ENCODE results near the gene TAS2R60. TPM values are rescaled to one million over a fixed set of nuclear protein-coding genes. Genes with fewer than 3 reads are reported as not detected.

The TAS2R60 gene
- total and polyA plus RNA-seq, 9 of the 15 experiments (the other 6 are each of a cell fraction or from before 2014, with no cell fraction given), result 0.08 TPM; not detected in 8

DNA sequence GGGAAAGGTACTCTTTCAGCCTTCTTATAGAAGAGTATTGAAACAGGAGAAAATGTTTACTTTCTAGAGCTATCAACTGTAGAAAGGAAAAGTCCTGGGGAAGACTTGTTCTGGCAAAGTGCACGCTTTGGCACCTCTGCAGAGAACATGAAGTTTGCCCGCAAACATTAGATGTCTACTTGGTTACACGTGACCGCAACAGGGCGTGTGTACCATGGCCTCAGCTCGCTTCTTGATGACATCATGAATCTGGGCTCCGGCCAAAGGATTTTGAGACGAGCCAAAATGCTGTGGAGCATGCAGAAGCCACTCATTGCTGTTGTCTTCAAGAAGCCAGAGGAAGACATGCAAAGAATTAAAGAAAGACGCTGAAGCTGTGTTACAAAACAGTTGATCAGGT, 8.6 kb upstream of the TAS2R60 start (continued):
- TF ChIP-seq, protein P1, sequence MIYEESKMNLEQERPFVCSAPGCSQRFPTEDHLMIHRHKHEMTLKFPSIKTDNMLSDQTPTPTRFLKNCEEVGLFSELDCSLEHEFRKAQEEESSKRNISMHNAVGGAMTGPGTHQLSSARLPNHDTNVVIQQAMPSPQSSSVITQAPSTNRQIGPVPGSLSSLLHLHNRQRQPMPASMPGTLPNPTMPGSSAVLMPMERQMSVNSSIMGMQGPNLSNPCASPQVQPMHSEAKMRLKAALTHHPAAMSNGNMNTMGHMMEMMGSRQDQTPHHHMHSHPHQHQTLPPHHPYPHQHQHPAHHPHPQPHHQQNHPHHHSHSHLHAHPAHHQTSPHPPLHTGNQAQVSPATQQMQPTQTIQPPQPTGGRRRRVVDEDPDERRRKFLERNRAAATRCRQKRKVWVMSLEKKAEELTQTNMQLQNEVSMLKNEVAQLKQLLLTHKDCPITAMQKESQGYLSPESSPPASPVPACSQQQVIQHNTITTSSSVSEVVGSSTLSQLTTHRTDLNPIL (CRISPR knock-in tag; IDR thresholded peaks at IDR 0.05), result no peak
- TF ChIP-seq, protein P2, sequence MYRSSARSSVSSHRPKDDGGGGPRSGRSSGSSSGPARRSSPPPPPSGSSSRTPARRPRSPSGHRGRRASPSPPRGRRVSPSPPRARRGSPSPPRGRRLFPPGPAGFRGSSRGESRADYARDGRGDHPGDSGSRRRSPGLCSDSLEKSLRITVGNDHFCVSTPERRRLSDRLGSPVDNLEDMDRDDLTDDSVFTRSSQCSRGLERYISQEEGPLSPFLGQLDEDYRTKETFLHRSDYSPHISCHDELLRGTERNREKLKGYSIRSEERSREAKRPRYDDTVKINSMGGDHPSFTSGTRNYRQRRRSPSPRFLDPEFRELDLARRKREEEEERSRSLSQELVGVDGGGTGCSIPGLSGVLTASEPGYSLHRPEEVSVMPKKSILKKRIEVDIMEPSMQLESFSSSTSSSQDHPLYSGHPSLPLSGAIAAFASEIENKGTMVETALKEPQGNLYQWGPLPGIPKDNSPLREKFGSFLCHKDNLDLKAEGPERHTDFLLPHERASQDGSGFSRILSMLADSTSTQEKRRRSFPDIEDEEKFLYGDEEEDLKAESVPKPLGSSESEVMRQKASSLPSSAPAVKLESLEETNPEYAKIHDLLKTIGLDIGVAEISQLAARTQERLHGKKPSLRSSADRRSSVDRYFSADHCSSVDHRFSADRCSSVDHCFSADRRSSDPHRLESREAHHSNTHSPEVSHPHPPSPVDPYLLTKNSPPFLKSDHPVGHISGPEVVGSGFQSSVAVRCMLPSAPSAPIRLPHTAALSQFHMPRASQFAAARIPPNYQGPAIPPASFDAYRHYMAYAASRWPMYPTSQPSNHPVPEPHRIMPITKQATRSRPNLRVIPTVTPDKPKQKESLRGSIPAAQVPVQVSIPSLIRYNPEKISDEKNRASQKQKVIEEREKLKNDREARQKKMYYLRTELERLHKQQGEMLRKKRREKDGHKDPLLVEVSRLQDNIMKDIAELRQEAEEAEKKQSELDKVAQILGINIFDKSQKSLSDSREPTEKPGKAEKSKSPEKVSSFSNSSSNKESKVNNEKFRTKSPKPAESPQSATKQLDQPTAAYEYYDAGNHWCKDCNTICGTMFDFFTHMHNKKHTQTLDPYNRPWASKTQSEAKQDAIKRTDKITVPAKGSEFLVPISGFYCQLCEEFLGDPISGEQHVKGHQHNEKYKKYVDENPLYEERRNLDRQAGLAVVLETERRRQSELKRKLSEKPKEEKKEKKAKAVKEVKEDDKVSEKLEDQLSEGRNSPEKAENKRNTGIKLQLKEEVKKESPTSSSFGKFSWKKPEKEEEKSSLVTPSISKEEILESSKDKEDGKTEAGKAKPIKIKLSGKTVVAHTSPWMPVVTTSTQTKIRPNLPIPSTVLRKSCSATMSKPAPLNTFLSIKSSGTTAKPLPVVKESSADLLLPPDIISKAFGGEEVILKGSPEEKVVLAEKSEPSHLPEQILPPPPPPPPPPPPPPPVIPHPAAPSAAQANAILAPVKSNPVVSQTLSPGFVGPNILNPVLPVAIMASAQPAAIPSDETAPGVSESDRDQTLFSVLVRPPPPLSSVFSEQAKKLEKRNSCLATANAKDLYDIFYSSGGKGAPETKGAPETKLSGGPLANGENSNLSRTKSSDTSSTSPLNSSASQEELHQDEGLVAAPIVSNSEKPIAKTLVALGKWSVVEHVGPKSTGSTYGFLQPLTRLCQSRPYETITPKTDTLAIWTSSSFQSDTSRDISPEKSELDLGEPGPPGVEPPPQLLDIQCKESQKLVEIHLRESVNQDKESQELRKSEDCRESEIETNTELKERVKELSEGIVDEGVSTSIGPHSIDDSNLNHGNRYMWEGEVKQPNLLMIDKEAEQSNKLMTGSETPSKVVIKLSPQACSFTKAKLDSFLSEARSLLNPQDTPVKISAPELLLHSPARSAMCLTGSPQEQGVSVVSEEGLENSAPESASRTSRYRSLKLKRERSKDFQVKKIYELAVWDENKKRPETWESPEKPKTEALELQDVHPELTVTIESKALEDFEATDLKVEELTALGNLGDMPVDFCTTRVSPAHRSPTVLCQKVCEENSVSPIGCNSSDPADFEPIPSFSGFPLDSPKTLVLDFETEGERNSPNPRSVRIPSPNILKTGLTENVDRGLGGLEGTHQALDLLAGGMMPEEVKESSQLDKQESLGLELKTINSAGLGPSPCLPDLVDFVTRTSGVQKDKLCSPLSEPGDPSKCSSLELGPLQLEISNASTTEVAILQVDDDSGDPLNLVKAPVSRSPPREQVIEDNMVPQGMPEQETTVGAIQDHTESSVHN (IDR thresholded peaks at IDR 0.05; ENCODE audit: borderline replicate concordance in 1 of 2, low read depth in 1 of 2), result no peak
- TF ChIP-seq ZNF311 (CRISPR knock-in tag; IDR thresholded peaks at IDR 0.05) (no peak), JUND (IDR thresholded peaks at IDR 0.05; ENCODE audit: borderline replicate concordance, low read depth, low read length) (peak; percentile 52; the same call in 1 of the 2 replicates), JUND (tag; IDR thresholded peaks at IDR 0.05; ENCODE audit: borderline replicate concordance, low read depth, low read length) (peak; percentile 66; the same call in 1 of the 3 replicates), L3MBTL2 (IDR thresholded peaks at IDR 0.05) (peak; percentile 48; the same call in 1 of the 2 replicates), GABPB1 (CRISPR knock-in tag; IDR thresholded peaks at IDR 0.05) (no peak), CREM (IDR thresholded peaks at IDR 0.05; ENCODE audit: low read depth) (peak; percentile 76), CBFA2T2 (conservative IDR thresholded peaks at IDR 0.05) (no peak), ZNF175 (CRISPR knock-in tag; IDR thresholded peaks at IDR 0.05; ENCODE audit: low read depth) (no peak)
- TF ChIP-seq, protein P3, sequence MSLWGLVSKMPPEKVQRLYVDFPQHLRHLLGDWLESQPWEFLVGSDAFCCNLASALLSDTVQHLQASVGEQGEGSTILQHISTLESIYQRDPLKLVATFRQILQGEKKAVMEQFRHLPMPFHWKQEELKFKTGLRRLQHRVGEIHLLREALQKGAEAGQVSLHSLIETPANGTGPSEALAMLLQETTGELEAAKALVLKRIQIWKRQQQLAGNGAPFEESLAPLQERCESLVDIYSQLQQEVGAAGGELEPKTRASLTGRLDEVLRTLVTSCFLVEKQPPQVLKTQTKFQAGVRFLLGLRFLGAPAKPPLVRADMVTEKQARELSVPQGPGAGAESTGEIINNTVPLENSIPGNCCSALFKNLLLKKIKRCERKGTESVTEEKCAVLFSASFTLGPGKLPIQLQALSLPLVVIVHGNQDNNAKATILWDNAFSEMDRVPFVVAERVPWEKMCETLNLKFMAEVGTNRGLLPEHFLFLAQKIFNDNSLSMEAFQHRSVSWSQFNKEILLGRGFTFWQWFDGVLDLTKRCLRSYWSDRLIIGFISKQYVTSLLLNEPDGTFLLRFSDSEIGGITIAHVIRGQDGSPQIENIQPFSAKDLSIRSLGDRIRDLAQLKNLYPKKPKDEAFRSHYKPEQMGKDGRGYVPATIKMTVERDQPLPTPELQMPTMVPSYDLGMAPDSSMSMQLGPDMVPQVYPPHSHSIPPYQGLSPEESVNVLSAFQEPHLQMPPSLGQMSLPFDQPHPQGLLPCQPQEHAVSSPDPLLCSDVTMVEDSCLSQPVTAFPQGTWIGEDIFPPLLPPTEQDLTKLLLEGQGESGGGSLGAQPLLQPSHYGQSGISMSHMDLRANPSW (CRISPR knock-in tag; IDR thresholded peaks at IDR 0.05), result no peak
- TF ChIP-seq, protein P4, sequence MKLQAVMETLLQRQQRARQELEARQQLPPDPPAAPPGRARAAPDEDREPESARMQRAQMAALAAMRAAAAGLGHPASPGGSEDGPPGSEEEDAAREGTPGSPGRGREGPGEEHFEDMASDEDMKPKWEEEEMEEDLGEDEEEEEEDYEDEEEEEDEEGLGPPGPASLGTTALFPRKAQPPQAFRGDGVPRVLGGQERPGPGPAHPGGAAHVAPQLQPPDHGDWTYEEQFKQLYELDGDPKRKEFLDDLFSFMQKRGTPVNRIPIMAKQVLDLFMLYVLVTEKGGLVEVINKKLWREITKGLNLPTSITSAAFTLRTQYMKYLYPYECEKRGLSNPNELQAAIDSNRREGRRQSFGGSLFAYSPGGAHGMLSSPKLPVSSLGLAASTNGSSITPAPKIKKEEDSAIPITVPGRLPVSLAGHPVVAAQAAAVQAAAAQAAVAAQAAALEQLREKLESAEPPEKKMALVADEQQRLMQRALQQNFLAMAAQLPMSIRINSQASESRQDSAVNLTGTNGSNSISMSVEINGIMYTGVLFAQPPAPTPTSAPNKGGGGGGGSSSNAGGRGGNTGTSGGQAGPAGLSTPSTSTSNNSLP (IDR thresholded peaks at IDR 0.05; ENCODE audit: borderline replicate concordance, low read depth, low read length), result no peak
- TF ChIP-seq, protein P5, sequence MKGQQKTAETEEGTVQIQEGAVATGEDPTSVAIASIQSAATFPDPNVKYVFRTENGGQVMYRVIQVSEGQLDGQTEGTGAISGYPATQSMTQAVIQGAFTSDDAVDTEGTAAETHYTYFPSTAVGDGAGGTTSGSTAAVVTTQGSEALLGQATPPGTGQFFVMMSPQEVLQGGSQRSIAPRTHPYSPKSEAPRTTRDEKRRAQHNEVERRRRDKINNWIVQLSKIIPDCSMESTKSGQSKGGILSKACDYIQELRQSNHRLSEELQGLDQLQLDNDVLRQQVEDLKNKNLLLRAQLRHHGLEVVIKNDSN (CRISPR knock-in tag; IDR thresholded peaks at IDR 0.05), result peak; percentile 69
